HG03196 (cell line): Measurements from ENCODE around the gene NFATC1.

Source experiments
- ATAC-seq: cut with Tn5 transposase; IDR thresholded peaks from one replicate; pipeline ENCODE4 v1.9.1; 2021; ENCODE audit not compliant: unreplicated experiment

Gene NFATC1

GRCh38 chr18:79436556-79437275, 41.0 kb downstream of the NFATC1 start:
- ATAC-seq = no peak

- no peak for ATAC-seq
Measured at GRCh38 chr18:79438089-79438897, 42.6 kb downstream of the NFATC1 start.

- ATAC-seq = no peak
Measured at GRCh38 chr18:79438898-79439627, 43.3 kb downstream of the NFATC1 start.

GRCh38 chr18:79439628-79440023, 43.9 kb downstream of the NFATC1 start:
- no peak for ATAC-seq

GRCh38 chr18:79440316-79441110, 44.8 kb downstream of the NFATC1 start:
- ATAC-seq = no peak

- ATAC-seq = no peak
Measured at GRCh38 chr18:79441420-79441819, 45.7 kb downstream of the NFATC1 start.

- ATAC-seq = no peak
Measured at GRCh38 chr18:79442508-79443221, 46.9 kb downstream of the NFATC1 start.

GRCh38 chr18:79445221-79445620, 49.5 kb downstream of the NFATC1 start:
- ATAC-seq = no peak

GRCh38 chr18:79445696-79446561, 50.2 kb downstream of the NFATC1 start:
- no peak for ATAC-seq

GRCh38 chr18:79446931-79447330, 51.2 kb downstream of the NFATC1 start:
- no peak for ATAC-seq

GRCh38 chr18:79447703-79448367, 52.1 kb downstream of the NFATC1 start:
- no peak for ATAC-seq

- no peak for ATAC-seq
Measured at GRCh38 chr18:79448621-79449020, 52.9 kb downstream of the NFATC1 start.

- ATAC-seq = no peak
Measured at GRCh38 chr18:79449551-79450288, 54.0 kb downstream of the NFATC1 start.

GRCh38 chr18:79450289-79451080, 54.8 kb downstream of the NFATC1 start:
- ATAC-seq = no peak

- no peak for ATAC-seq
Measured at GRCh38 chr18:79451237-79452125, 55.8 kb downstream of the NFATC1 start.
